DOHH2 (cell line): ENCODE measurements around the gene NFKBIE.

Source experiments
- H3F3A ChIP-seq: fragments of 200-600 bp; sonication (generic), shearing (Covaris generic); 2 replicates; pipeline ENCODE4 v1.6.0; 2016; ENCODE audit warnings: antibody characterized with exemption, mild to moderate bottlenecking; ENCODE audit not compliant: control insufficient read depth, insufficient read depth
- H3K27ac ChIP-seq: fragments of 200-600 bp; sonication (generic); 2 replicates; pipeline ENCODE4 v1.5.1; 2014; ENCODE audit warnings: low read depth, mild to moderate bottlenecking, low read length, moderate library complexity
- H3K27me3 ChIP-seq: fragments of 200-600 bp; sonication (generic); 2 replicates; pipeline ENCODE4 v1.6.1; 2014; ENCODE audit warnings: mild to moderate bottlenecking, low read length, mixed read lengths; ENCODE audit not compliant: control insufficient read depth
- H3K36me3 ChIP-seq: fragments of 200-600 bp; sonication (generic); 2 replicates; pipeline ENCODE4 v1.6.1; 2014; ENCODE audit warnings: mild to moderate bottlenecking, low read length, moderate library complexity, mixed read lengths; ENCODE audit not compliant: control insufficient read depth
- H3K4me1 ChIP-seq: fragments of 200-600 bp; sonication (generic); 2 replicates; pipeline ENCODE4 v1.6.1; 2014; ENCODE audit warnings: mild to moderate bottlenecking, low read length, mixed read lengths; ENCODE audit not compliant: control insufficient read depth
- H3K4me2 ChIP-seq: fragments of 200-600 bp; sonication (generic); 2 replicates; pipeline ENCODE4 v1.6.0; 2014; ENCODE audit warnings: mild to moderate bottlenecking, low read length, moderate library complexity
- H3K4me3 ChIP-seq: fragments of 200-600 bp; sonication (generic); 2 replicates; pipeline ENCODE4 v1.5.1; 2014; ENCODE audit warnings: mild to moderate bottlenecking, low read length, mixed read lengths
- H3K79me2 ChIP-seq: fragments of 200-600 bp; sonication (generic); 2 replicates; pipeline ENCODE4 v1.6.1; 2014; ENCODE audit warnings: mild to moderate bottlenecking, low read length, mixed read lengths; ENCODE audit not compliant: control insufficient read depth
- H3K9me2 ChIP-seq: fragments of 200-600 bp; sonication (generic); replicated peaks from 2 replicates; pipeline ENCODE4 v1.6.1; 2014; ENCODE audit warnings: mild to moderate bottlenecking, low read length, mixed read lengths; ENCODE audit not compliant: control insufficient read depth
- H3K9me3 ChIP-seq: fragments of 200-600 bp; sonication (generic); 2 replicates; pipeline ENCODE4 v1.6.1; 2014; ENCODE audit warnings: antibody characterized with exemption, low read length, mixed read lengths; ENCODE audit not compliant: control insufficient read depth, insufficient read depth
- H4K20me1 ChIP-seq: fragments of 200-600 bp; sonication (generic); 2 replicates; pipeline ENCODE4 v1.6.0; 2014; ENCODE audit warnings: low read depth, mild to moderate bottlenecking, antibody characterized with exemption, low read length, moderate library complexity; ENCODE audit not compliant: control insufficient read depth, insufficient read depth
- EZH2phosphoT487 ChIP-seq: fragments of 200-600 bp; sonication (generic); IDR thresholded peaks from 2 replicates; pipeline ENCODE4 v1.6.1; 2017; ENCODE audit warnings: borderline replicate concordance, mild to moderate bottlenecking, antibody characterized with exemption, low read length, moderate library complexity, mixed read lengths
- TF ChIP-seq, protein P1 (sequence below): fragments of 200-600 bp; sonication (generic); IDR thresholded peaks from one replicate; pipeline ENCODE4 v1.5.1; 2014; ENCODE audit warnings: antibody characterized with exemption, mild to moderate bottlenecking, low read depth, low read length; ENCODE audit not compliant: poor library complexity, severe bottlenecking

Gene NFKBIE

DNA sequence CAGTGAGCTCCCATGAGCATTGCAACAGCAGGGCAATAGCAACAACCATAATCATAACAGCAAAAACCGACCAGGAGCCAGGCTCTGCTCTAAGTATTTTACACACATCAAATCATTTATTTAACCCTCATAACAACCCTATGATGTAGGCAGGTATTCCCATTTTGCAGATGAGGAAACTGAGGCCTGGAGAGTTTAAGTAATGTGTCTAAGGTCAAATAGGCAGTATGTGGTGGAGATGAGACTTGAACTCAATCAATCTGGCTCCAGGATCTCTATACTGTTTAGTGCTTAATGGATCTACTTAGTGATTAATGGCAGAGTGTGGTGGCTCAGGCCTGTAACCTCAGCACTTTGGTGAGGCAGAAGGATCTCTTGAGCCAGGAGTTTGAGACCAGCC lies 8.3 kb upstream of the NFKBIE start:
- Histone ChIP-seq H3K4me1 (peaks cover 11% of the 10 kb centered on the region), H3K9me3 (no peaks in the 10 kb centered on the region), H3K27ac (no peak overlapping the region), H3K36me3 (no peaks in the 10 kb centered on the region), H3K9me2 (no peaks in the 10 kb centered on the region), H3F3A (peaks cover 9% of the 10 kb centered on the region), H3K27me3 (peaks cover 58% of the 10 kb centered on the region), H4K20me1 (no peaks in the 10 kb centered on the region), H3K4me2 (no peak overlapping the region), H3K79me2 (no peaks in the 10 kb centered on the region), H3K4me3 (no peak overlapping the region)
- TF ChIP-seq, protein P1, sequence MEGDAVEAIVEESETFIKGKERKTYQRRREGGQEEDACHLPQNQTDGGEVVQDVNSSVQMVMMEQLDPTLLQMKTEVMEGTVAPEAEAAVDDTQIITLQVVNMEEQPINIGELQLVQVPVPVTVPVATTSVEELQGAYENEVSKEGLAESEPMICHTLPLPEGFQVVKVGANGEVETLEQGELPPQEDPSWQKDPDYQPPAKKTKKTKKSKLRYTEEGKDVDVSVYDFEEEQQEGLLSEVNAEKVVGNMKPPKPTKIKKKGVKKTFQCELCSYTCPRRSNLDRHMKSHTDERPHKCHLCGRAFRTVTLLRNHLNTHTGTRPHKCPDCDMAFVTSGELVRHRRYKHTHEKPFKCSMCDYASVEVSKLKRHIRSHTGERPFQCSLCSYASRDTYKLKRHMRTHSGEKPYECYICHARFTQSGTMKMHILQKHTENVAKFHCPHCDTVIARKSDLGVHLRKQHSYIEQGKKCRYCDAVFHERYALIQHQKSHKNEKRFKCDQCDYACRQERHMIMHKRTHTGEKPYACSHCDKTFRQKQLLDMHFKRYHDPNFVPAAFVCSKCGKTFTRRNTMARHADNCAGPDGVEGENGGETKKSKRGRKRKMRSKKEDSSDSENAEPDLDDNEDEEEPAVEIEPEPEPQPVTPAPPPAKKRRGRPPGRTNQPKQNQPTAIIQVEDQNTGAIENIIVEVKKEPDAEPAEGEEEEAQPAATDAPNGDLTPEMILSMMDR = no peak
- TF ChIP-seq EZH2phosphoT487 = no peak

DNA sequence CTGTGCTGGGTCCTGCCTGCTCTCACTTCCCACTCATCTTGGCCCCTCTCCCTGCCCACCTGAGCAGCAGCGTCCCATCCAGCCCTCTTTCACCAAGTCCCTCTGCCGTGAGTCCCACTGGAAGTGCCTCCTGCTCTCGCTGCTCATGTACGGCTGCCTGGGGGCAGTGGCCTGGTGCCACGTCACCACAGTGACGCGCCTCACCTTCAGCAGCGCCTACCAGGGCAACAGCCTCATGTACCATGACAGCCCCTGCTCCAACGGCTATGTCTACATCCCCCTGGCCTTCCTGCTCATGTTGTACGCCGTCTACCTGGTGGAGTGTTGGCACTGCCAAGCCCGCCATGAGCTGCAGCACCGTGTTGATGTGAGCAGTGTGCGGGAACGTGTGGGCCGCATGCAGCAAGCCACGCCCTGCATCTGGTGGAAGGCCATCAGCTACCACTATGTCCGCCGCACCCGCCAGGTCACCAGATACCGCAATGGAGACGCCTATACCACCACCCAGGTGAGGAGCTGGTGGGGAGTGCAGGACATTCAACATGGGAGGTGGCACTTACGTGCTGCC lies 7.7 kb upstream of the NFKBIE start:
- Histone ChIP-seq H4K20me1 (no peaks in the 10 kb centered on the region), H3K36me3 (no peaks in the 10 kb centered on the region), H3K4me2 (no peak overlapping the region), H3K4me1 (peaks cover 17% of the 10 kb centered on the region), H3K9me3 (no peaks in the 10 kb centered on the region), H3K79me2 (no peaks in the 10 kb centered on the region), H3F3A (peaks cover 9% of the 10 kb centered on the region), H3K27ac (no peak overlapping the region), H3K9me2 (no peaks in the 10 kb centered on the region), H3K4me3 (no peak overlapping the region), H3K27me3 (peaks cover 64% of the 10 kb centered on the region)
- TF ChIP-seq, protein P1 = no peak
- TF ChIP-seq EZH2phosphoT487 = no peak

GRCh38 chr6:44272529-44272928 lies 7.2 kb upstream of the NFKBIE start:
- TF ChIP-seq EZH2phosphoT487 = no peak
- TF ChIP-seq, protein P1 = no peak
- Histone ChIP-seq H3K4me1 (peaks cover 22% of the 10 kb centered on the region), H3K9me2 (no peaks in the 10 kb centered on the region), H3F3A (peaks cover 9% of the 10 kb centered on the region), H3K36me3 (no peaks in the 10 kb centered on the region), H3K27ac (no peak overlapping the region), H3K79me2 (no peaks in the 10 kb centered on the region), H3K4me2 (no peak overlapping the region), H3K9me3 (no peaks in the 10 kb centered on the region), H4K20me1 (no peaks in the 10 kb centered on the region), H3K27me3 (peaks cover 60% of the 10 kb centered on the region), H3K4me3 (no peak overlapping the region)

GRCh38 chr6:44271914-44272313 lies 6.6 kb upstream of the NFKBIE start:
- Histone ChIP-seq H3K9me3 (no peaks in the 10 kb centered on the region), H3K36me3 (no peaks in the 10 kb centered on the region), H3K4me1 (peaks cover 24% of the 10 kb centered on the region), H3K27ac (no peak overlapping the region), H3F3A (peaks cover 10% of the 10 kb centered on the region), H3K9me2 (no peaks in the 10 kb centered on the region), H3K79me2 (no peaks in the 10 kb centered on the region), H3K27me3 (peaks cover 59% of the 10 kb centered on the region), H3K4me2 (no peak overlapping the region), H3K4me3 (no peak overlapping the region), H4K20me1 (no peaks in the 10 kb centered on the region)
- TF ChIP-seq, protein P1 = no peak
- TF ChIP-seq EZH2phosphoT487 = no peak
